HG03558 (cell line): ENCODE measurements around the gene ONECUT3.
"Not testable (repeated sequence)": the region's sequence is repeated elsewhere in the genome, so short reads cannot be mapped to it uniquely, and the experiment has no call there.

Source experiments
- ATAC-seq: cut with Tn5 transposase; IDR thresholded peaks from one replicate; pipeline ENCODE4 v1.9.1; 2021; ENCODE audit warnings: moderate number of reproducible peaks; ENCODE audit not compliant: unreplicated experiment; ENCODE audit errors: extremely low read depth

The ONECUT3 gene

DNA sequence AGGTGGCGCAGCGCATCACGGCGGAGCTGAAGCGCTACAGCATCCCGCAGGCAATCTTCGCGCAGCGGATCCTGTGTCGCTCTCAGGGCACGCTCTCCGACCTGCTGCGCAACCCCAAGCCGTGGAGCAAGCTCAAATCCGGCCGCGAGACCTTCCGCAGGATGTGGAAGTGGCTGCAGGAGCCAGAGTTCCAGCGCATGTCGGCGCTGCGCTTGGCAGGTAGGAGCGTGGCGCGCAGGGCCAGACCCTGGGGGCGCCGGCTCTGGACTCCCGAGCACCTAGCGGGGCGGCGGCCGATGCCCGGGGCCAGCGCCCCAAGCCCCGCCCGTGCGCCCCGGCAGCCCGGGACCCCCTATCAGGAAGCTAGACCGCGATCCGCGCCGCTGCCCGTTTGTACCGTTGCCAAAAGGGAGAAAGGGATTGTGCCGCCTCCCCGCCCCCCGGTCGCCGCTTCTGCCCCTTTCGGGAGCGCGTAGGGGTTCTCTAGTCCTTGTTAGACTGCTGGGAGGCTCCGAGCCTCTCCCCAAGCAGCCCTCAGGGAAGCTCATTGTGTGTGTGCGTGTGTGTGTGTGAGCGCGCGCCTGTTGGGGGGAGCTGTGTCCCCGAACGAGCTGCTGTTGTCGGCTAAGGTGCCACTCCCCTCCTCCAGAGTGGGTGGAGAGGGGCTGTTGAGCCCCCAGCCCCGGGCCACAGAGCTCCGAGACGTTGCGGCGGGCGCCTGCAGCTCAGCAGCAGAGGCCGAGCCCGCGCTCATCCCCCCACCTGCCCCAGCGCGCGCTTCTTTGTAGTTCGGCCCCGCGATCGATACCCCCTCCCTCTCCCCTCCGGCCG, 1.5 kb downstream of the ONECUT3 start:
- no peak for ATAC-seq

DNA sequence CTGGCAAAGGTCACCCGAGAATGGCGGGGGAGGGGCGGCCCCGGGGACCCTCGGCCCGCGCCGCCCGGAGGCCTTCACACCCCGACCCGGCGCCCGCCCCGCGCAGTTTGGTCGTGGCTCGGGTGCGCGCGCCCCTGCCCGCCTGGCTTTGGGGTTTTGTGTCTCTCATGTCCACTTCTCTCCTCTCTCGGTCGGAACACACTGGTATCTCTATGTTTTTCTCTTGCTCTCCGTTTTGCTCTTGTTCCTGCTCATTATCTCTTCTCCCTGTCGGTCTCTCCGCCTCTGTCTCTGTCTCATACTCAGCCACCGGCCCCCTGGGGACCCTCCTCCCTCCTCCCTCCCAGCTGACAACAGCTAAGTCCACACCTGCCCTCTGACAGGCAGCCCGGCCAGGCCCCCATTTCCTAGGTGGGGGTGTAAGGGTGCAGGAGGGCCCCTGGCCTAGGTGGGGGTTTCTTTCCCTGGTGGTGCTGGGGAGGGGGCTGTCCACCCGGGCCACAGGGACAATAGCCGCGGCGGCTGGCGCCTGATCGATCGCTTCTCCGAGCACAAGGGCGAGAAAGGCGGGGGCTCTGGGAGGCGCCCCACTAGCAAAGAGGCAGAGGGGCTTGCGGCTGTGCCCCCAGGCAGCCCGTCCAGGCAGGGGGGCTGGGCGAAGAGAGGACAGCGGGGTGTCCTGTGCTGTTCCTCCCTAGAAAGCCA, 2.3 kb downstream of the ONECUT3 start:
- ATAC-seq, result no peak

DNA sequence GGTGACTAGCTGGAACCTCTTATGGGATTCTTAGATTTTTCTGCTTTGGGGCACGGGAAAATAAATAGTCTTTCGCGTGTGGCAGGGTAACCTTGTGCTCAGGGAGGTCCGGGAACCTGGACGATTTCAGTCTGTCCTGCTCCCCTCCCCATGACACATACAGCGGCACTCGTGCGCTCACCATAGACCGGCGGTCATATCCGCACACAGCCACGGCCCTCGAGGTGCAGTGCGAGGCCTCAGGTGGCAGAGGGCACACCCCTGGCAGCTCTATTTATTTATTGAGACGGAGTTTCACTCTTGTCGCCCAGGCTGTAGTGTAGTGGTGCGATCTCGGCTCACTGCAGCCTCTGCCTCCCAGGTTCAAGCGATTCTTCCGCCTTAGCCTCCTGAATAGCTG, 3.0 kb downstream of the ONECUT3 start:
- ATAC-seq, result no peak

DNA sequence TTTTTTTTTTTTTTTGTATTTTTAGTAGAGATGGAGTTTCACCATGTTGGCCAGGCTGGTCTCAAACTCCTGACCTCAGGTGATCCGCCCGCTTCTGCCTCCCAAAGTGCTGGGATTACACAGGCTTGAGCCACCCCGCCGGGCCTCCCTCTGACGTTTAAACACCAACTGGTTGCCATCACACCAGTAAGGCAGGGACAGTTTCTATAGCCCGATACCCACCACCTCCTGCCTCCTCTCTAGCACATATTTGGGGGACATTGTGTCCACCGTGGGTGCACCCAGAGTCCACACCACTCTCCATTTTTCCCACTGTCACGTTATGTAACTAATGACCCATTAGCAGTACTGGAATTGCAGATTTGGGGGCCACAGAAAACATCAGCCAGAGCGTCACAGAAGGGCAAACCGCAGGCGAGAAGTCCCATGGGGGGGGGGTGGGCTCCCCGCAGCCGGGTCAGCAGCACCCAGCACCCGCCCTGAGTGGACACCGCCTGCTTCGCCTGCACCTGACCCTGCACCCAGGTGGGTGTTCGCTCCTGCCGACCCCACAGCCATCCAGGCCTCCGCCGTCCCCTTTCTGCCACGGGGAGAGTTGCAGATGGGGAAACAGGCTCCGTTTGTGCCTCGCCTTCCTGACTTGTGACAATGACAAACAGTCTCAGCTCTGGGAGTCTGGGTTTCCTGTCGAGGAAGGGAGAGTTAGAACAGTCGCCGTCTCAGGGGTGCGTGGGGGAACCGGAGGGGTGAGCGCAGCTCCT, 3.6 kb downstream of the ONECUT3 start:
- ATAC-seq, result no peak

DNA sequence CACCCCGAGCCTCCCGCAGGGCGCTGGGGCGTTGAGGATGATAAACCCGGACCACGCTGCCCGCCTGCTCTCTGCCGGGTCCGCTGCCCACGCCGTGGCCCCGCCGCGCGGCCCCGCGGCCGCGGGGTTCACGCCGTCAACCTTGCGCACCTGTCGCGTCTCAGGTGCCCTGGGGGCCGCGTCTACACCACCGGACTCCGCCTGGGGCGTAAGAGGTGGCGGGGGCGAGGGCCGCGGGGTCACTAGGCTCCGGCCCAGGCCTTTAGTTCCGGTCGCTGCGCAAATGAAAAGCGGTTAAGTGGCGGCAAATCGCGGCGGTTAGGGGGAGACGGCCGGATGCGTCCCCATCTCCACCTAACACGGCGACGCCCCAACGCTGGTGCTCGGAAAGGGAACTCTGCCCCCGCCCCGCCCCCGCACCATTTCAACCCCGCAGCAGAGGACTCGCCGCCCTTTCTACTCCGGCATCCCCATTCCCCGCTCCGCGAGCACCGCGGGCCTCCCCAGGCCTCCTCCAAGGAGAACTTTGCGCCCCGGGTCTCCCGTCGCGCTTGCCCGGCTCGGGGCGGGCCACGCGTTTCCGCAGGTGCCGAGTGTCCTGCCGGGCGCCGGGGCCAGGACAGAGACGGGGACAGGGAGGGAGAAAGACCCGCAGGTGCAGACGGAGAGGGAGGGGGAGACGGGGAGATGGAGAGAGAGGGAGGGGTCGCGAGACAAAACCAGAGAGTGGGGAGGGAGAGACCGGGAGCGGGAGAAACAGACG, 4.3 kb downstream of the ONECUT3 start:
- no peak for ATAC-seq

DNA sequence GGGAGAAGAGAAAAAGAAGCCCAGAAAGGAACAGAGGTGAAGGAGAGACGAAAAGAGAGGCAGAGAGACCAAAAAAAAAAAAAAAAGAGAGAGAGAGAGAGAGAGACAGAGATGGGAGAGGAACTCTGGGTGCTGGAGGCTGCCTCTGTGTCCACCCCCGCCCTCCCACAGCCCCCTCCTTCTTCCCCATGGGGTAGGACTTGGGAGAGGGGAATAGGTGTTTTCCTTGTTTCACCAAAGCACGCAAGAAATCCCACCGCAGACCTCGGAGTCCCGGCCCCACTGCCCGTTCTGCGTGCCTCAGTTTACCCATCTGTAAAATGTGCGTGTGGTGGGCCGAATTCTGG, 4.9 kb downstream of the ONECUT3 start:
- ATAC-seq, result no peak

DNA sequence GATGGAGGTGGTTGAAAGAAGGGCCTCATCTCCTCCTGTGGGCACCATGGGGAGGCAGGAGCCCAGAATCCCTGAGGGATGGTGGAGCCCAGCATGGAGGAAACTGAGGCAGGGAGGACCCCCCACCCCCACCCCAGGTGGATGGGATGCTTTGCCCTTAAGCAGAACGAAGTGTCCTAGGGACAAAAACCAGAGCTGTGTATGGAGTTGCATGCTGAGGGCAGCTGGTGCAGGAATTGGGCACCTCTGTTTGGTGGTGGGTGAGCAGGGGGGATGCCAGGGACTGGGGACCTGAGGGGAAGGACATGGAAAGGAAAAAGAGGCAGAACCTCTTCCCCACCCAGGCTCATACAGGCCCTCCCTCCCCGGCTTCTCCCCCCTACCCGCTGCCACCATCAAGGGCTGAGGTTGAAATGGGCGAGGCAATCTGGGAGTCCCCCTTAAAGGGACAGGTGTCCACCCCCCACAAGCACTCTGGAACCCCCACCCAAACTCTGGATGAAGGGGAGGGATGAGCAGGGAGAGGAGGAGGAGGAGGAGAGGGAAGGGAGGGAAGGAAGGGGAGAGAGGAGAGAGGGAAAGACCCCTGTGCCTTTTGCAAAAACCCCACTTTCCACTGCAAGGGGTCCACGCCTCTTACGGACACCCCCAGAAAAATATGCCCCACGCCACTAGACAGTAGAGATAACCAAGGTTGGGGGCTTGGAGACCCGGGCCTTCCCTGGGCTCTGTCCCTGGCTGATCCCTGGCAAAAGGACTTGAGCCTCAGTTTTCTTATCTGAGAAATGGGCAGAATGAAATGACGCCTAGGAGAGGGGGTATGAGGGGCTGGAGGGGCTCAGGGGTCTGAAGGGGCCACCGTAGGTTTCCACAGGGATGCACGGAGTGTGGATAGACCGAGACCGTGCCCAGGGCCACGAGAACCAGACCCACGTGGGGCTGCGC, 5.9 kb downstream of the ONECUT3 start:
- ATAC-seq, result no peak

DNA sequence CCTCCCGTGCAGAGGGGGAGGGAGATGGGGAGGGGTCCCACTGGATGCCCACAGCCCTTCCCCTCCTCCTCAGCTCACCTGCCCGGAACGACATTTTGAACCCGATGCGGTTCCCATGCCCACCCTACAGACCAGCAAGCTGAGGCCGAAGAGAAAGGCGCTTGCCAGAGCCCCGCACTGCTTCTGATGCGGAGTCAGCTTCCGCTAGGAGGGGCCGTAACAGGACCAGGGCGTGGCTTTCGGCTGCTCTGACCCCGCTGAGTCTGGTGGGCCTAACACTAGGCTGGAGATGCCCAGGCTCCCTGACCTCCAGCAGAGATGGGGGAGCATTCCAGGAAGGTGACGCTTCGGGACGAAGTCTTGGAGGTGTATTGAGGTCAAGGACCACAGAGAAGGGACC, 6.7 kb downstream of the ONECUT3 start:
- ATAC-seq, result no peak

DNA sequence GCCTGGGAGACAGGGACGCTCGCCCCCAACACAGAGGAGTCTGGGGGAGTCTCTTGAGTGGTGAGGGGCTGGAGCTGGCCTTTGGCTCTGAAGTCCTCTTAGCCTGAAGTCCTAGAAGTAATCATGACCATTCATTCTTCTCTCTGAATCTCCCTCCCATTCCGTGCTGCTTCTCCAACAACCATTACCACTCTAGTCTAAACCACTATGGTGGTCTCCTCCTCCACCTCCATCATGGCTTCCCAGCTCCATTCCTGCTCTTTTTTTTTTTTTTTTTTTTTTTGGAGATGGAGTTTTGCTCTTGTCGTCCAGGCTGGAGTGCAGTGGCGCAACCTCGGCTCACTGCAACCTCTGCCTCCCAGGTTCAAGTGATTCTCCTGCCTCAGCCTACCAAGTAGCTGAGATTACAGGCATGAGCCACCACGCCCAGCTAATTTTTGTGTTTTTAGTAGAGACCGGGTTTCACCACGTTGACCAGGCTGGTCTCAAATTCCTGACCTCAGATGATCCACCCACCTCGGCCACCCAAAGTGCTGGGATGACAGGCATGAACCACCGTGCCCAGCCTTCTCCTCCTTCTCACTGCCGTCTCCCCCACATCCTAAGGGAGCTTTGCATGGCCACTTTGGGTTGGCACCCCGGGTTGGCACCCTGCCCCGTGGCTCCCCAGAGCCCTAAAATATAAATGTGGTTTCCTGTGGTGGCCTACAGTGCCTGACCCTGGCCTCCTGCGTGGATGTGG, 7.7 kb downstream of the ONECUT3 start:
- not testable (repeated sequence) for ATAC-seq

DNA sequence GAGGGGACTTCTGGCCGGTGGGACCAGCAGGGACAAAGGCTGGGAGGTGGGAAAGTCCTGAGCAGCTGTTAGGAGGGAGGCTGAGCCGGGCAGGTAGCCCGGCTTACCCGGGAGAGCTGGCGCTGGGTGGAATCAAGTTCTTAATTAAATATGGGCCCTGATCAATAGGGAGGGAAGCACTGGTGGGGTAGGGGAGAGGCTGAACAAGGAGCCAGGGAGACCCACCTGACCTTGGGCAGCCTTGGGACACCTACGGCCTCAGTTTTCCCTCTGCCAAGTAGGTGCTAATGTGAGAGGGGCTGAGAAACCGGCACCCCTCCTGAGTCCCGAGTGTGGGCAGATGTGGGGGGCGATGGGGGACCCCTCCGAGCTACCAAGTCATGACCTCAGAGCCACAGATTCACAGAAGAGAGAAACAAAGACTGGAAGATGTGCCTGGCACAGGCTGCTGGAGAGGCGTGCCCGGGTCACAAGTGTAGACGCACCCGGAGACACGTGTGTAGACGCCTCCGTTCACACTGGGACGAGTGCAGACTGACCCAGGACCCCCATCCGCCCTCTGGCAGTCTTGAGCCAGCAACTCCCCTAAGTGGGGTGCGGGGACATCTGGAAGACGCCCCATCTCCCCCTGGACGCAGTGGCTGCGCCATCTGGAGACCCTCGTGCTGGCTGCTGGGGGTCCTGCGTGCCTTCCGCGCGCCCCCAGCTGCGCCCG, 8.4 kb downstream of the ONECUT3 start:
- ATAC-seq, result no peak

DNA sequence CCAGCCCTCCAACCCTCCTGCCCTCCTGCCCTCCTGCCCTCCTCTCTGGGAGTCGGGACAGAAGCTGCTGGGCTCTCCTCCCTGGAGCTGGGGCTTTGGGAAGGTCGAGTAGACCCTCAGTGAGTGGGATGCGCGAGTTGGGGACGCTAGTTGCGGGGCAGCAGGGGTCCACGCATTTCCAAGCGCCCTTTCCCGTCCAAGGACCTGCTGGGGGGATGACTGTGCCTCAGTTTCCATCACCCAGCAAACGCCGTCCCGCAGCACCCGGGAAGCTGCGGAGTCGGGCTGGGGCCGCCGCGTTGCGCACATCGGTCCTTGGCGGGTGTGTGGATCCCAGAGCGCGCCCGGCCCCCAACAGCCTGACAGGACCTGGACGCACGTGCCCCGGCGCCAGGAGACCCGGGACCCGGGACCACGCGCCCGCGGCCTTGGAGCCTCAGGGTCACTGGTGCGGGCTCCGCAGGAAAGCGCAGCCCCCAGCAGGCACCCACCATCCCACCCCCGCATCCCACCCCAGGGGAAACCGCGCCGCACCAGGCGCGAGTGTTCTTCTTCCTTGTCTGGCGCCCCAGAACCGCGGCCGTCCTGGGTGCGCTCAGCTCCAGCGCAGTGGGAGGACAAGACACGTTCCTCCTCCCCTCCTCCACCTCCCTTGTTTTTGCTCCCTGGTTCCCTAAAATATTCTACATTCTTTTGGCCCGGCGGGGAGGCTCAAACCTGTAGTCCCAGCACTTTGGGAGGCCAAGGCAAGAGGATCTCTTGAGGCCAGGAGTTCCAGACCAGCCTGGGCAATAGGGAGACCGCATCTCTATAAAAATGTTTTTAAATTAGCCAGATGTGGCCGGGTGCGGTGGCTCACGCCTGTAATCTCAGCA, 9.2 kb downstream of the ONECUT3 start:
- no peak for ATAC-seq

DNA sequence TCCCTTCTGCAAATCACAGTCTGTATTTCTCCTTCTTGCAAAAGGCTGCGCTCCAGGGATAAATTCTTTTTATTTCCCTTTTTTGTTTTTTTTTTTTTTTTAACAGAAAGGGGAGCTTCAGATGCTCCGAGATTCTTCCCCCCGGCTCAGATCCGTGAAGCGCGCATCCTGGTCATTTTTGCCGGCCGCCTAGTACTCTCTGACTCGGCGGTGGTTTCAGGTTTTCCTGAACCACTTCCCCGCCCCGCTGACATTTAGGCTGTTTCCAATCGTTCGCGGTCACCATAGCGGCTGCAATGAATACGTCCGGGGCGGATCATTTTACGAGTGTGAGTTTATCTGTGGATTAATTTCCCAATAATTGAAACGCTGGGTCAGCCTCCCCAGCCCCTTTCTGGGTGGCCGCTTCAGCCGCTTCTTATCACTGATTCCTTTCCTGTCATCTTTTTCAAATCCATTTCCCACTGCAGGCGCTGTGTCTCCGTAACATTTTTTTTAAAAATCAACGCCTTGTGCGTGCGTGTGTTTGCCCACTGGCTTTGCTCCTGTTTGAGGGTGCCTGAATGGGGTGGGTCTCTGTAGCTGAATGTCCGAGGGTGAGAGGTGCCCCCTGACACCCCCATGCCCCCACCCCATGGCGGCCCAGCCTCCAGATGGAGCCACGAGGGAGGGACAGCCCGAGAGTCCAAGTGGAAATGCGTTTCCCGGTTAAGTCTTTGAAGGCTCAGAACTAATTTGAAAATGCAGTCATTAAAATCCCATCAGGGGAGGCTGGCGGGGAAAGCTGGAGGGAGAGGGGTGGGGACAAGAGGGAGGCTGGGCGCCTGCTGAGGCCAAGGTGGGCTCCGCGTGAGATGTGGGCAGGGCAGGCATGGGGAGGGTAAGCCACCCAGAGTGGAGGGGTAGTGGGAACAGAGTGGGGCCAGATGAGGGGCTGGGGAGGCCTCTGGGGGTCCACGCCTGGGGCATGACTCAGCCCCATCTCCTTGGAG, 10.6 kb downstream of the ONECUT3 start:
- ATAC-seq, result no peak

DNA sequence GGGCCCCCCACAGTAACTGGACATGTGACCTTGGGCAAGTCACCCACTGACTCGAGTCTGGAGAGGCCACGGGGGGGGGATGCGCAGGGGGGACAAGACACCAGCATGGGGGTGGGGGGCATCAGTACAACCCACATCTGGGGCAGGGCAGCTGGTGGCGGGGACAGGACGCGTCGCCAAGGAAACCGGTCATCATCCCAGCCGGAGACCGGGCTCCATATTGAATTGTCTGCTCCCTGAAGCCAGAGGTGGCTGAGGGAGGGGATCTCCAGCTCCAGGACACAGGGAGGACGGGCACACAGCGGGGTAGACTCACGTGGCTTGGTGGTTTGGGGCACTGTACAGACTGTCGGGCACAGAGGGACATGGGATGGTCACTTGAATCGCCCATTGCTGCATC, 11.4 kb downstream of the ONECUT3 start:
- ATAC-seq, result no peak

DNA sequence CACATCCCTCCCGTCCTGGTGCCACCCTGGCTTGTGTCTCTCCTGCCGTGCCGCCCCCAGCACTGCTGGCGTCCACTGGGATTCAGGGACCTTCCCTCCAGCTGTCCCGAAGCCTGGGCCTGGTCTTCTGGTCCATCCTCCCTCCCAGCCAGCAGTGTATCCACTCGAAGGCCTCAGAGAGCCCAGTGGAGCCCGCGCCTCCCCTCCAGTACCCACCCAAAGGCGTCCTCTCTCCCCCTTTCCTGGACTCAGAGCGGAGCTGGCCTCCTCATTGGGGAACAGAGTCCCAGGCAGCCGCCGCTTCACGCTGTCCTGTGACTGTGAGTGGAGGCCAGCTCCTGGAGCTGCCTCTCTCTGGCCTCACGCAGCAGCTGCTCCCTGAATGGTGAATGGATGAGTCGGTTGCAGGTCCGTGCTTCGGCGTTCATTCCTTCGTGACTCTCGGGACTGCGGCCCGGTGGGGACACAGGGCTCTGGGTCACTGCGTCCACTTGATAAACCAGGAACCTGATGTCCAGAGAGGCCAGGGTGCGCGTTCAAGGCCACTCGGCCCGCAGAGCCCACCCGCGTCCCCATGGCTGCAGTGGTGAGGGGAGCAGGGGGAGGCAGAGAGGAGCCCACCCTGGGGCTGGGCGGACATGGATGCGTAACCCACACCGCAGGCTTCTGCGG, 12.1 kb downstream of the ONECUT3 start:
- no peak for ATAC-seq
